Activated CD8-positive, alpha-beta T cell treated with anti-CD3 and anti-CD28 coated beads, Interleukin-2, amount 10 ng/mL, durations not matched to agents 7 days and 5 days (primary cell): ENCODE data around the gene GSKIP. TPM values are rescaled to one million over a fixed set of nuclear protein-coding genes. Genes with fewer than 3 reads are reported as not detected.
"Not testable (repeated sequence)": the region's sequence is repeated elsewhere in the genome, so short reads cannot be mapped to it uniquely, and the experiment has no call there.

ENCODE experiments used
- ATAC-seq: fragments of 150-1000 bp; cut with Tn5 transposase; one replicate; pipeline ENCODE4 v1.10.0; 2021; ENCODE audit warnings: moderate library complexity
- CTCF ChIA-PET: fragments of 350-600 bp; sonication (Branson Sonifier 250); formaldehyde crosslinking; loops from one replicate; lab custom pipeline; 2021; ENCODE audit warnings: antibody characterized with exemption; lab: Charles Lee
- POLR2A ChIA-PET: fragments of 350-600 bp; sonication (Branson Sonifier 250); formaldehyde crosslinking; loops from one replicate; lab custom pipeline; 2021; ENCODE audit warnings: antibody characterized with exemption; lab: Charles Lee
- DNase-seq: peaks from one replicate; pipeline ENCODE4 v3.0.0-alpha.2; 2020
- H3K27ac Mint-ChIP-seq: one replicate; pipeline ENCODE4 v1.8.0; 2021; ENCODE audit warnings: mild to moderate bottlenecking, mixed read lengths
- H3K27me3 Mint-ChIP-seq: one replicate; pipeline ENCODE4 v1.8.0; 2021; ENCODE audit warnings: low read depth, mixed read lengths
- H3K36me3 Mint-ChIP-seq: one replicate; pipeline ENCODE4 v1.8.0; 2021; ENCODE audit warnings: low read depth, mixed read lengths
- H3K4me1 Mint-ChIP-seq: one replicate; pipeline ENCODE4 v1.8.0; 2021; ENCODE audit warnings: low read depth, mixed read lengths
- H3K4me3 Mint-ChIP-seq: one replicate; pipeline ENCODE4 v1.8.0; 2021; ENCODE audit warnings: mild to moderate bottlenecking, mixed read lengths
- H3K9me3 Mint-ChIP-seq: one replicate; pipeline ENCODE4 v1.8.0; 2022; ENCODE audit warnings: mixed read lengths; ENCODE audit not compliant: insufficient read depth
- total RNA-seq, 2 experiments: library from RNA; stranded (reverse); gene quantifications; one replicate each; pipeline ENCODE4 v1.2.3, GENCODE V29; 2021

Gene GSKIP, protein sequence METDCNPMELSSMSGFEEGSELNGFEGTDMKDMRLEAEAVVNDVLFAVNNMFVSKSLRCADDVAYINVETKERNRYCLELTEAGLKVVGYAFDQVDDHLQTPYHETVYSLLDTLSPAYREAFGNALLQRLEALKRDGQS
- total RNA-seq, result 10 to 100 TPM; 20.0 to 20.3 TPM

DNA sequence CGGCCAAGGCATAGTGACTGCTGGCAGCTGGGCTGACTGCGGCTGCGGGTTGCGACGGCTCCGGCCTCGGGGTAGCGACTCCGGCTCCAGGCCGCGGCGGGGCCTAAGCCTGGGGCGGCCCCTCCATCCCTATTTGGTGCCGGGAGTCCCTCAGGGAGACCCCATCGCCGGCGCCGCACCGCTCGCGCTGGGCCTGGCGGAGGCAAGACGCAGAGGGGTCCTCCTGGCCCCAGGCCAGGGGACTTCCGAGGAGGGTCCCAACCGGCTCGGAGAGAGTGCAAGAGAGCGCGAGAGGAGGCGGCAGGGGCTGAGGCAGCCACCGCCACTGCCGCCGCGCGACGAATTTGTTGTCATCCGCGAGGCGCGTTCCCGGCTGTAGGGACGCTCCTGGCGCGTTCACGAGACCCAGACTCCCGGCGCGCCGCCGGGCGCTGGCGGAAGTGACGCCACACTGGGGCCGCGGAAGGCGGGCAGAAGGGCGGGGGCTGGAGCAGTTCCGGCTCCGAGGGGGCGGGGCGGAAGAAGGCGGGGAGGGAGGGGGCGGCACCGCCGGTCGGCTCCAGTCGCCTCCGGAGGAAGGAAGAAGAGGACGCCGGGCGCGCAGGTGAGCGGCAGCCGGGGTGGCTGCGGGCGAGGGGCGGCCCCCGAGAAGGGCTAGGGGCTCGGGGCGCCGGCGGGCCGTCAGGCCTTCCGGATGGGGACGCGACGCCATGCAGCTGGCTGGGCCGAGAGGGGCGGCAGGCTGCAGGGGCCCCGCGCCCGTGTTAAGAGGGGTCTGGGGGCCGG, at the start of gene GSKIP, which contains the start of gene ATG2B:
Gene GSKIP (plus strand): TSS at position 562 of the 786 bp plus-strand sequence. CDS start 18,722 bp downstream, outside the sequence.
Gene ATG2B (minus strand): TSS at position 377 of the 786 bp plus-strand sequence. CDS start 365 bp downstream, at position 12.
- ChIA-PET POLR2A (interaction anchor here (0.7 to 1.4 kb wide), 3 partner anchors 7 to 143 kb away, joined by 3 to 4 read pairs (median 3); partner anchors contain the start of gene AK7), CTCF (no interaction called here)
- H3K27me3 Mint-ChIP-seq, result no peaks in the 10 kb centered on the region
- ATAC-seq (peak; percentile 84), DNase-seq (peak; percentile 97)
- H3K4me3 Mint-ChIP-seq, result peak within 1 kb of the TSS; percentile 89
- H3K27ac Mint-ChIP-seq, result peak within 1 kb of the TSS; percentile 88
- peaks cover 38% of the 10 kb centered on the region for H3K4me1 Mint-ChIP-seq
- H3K9me3 Mint-ChIP-seq, result no peaks in the 10 kb centered on the region
- peaks cover 15% of the 10 kb centered on the region for H3K36me3 Mint-ChIP-seq

DNA sequence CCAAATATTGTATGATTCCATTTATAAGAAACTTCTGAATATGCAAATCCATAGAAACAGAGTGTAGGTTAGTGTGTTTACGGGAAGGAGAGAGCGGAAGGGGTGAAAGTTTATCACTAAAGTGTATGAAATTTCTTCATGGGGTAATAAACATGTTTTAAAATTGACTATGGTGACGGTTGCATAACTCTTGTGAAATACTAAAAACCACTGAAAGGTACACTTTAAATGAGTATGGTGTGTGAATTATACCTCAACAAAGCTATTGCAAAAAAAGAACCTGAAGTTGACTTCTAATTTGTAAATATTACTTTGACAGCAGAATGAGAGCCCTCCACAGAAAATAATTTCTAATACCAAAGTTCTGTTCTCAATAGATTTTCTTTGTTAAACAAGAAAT, 47.2 kb upstream of the GSKIP start:
- no peaks in the 10 kb centered on the region for H3K4me1 Mint-ChIP-seq
- H3K27ac Mint-ChIP-seq, result no peak overlapping the region
- no peaks in the 10 kb centered on the region for H3K9me3 Mint-ChIP-seq
- no peak overlapping the region for H3K4me3 Mint-ChIP-seq
- ATAC-seq, result no peak
- H3K36me3 Mint-ChIP-seq, result peaks cover 31% of the 10 kb centered on the region
- DNase-seq, result no peak
- POLR2A ChIA-PET, result no interaction called here
- CTCF ChIA-PET, result no interaction called here
- H3K27me3 Mint-ChIP-seq, result no peaks in the 10 kb centered on the region

DNA sequence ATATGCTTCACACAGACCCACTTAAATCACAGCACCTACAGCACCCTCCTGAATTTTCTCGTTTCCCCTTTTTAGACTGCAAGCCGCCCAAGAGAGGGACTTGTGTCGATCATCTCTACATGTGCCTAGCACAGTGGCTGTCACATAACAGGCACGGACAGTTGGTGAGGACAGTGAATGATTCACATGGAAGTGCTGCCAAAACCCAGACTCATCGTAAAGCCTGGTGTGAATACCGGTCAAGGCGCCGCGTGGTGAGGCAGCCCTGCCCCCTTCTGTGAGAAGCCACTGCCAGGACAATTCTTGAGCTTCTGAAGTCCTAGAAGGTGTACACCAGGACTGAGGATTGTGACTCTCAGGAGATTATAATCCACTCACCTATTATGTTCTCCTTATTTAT, 44.5 kb upstream of the GSKIP start:
- POLR2A ChIA-PET, result no interaction called here
- Mint-ChIP-seq H3K4me3 (no peak overlapping the region), H3K27me3 (no peaks in the 10 kb centered on the region), H3K36me3 (peaks cover 31% of the 10 kb centered on the region), H3K27ac (no peak overlapping the region), H3K4me1 (no peaks in the 10 kb centered on the region), H3K9me3 (no peaks in the 10 kb centered on the region)
- ATAC-seq (no peak), DNase-seq (no peak)
- CTCF ChIA-PET, result no interaction called here

DNA sequence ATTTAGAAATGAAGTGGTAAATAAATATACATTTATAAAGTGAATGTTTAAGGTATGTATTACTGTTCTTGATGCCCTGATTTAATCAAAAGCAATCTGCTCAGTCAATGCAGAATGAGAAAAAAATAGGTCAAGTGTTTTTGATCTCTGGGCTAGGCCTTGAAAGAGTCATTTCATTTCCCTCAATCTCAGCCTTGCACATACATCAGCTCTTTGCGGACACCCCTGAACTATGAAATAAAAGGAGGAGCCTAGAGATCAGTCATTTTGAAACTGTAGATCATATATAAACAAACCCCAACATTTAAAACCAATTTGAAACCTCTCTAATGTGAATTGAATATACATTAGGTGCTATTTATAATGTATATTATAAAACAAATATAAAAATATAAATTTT, 42.7 kb upstream of the GSKIP start:
- Mint-ChIP-seq H3K27ac (no peak overlapping the region), H3K36me3 (peaks cover 29% of the 10 kb centered on the region)

DNA sequence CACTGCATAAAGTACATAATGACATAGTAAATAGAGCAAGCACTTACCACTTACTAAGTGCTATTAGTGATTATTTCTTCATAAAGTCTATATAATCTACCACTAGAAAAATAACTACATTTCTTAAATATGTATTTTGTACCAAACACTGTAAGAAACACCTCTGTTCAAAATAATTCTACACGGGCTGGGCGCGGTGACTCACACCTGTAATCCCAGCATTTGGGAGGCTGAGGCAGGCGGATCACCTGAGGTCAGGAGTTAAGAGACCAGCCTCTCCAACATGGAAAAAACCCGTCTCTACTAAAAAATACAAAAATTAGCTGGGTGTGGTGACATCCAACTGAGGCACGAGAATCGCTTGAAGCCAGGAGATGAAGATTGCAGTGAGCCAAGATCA, 39.1 kb upstream of the GSKIP start:
- no peak for DNase-seq
- ATAC-seq, result no peak
- POLR2A ChIA-PET, result no interaction called here
- H3K4me1 Mint-ChIP-seq, result no peaks in the 10 kb centered on the region
- no peaks in the 10 kb centered on the region for H3K27me3 Mint-ChIP-seq
- no peak overlapping the region for H3K4me3 Mint-ChIP-seq
- H3K27ac Mint-ChIP-seq, result no peak overlapping the region
- CTCF ChIA-PET, result no interaction called here
- H3K9me3 Mint-ChIP-seq, result no peaks in the 10 kb centered on the region
- peaks cover 10% of the 10 kb centered on the region for H3K36me3 Mint-ChIP-seq

More for the DNA sequence above, 42.7 kb upstream of the GSKIP start:
- no peak for DNase-seq
- H3K27me3 Mint-ChIP-seq, result no peaks in the 10 kb centered on the region
- H3K4me1 Mint-ChIP-seq, result no peaks in the 10 kb centered on the region
- POLR2A ChIA-PET, result interaction anchor here (0.6 kb wide), 1 partner anchor 419 kb away, joined by 3 read pairs; no protein-coding TSS in a partner anchor
- no peak for ATAC-seq
- no peak overlapping the region for H3K4me3 Mint-ChIP-seq
- H3K9me3 Mint-ChIP-seq, result no peaks in the 10 kb centered on the region
- CTCF ChIA-PET, result no interaction called here

DNA sequence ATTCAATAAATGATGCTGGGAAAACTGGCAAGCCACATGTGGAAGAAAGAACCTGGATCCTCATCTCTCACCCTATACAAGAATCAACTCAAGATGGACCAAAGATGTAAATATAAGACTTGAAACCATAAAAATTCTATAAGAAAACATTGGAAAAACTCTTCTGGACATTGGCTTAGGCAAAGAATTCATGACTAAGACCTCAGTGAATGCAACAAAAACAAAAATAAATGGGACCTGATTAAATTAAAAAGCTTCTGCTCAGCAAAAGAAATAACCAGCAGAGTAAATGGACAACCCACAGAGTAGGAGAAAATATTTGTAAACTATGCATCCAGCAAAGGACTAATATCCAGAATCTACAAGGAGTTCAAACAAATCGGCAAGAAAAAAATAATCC, 24.8 kb upstream of the GSKIP start:
- Mint-ChIP-seq H3K27ac (no peak overlapping the region), H3K4me3 (no peak overlapping the region), H3K36me3 (peaks cover 10% of the 10 kb centered on the region), H3K27me3 (no peaks in the 10 kb centered on the region), H3K9me3 (no peaks in the 10 kb centered on the region), H3K4me1 (no peaks in the 10 kb centered on the region)
- DNase-seq (no peak), ATAC-seq (no peak)
- POLR2A ChIA-PET, result no interaction called here
- CTCF ChIA-PET, result no interaction called here

DNA sequence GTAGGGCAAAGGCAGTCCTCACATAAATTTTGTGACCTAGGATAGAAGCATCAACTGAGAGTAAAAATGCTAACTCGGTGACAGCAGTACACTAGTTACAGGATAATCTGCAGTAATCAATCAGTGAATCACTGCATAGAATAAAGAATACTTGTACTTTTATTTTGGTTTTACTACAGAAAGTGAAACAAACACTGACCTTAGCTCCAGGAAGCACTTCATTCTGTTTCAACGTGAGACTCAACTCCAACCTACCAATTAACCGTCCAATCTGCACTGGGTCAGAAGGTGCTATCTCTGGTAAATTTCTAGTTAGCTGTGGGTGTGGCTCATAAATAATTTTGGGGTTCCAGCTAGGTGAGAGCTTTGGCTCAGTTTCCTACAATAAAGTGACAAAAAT, 22.0 kb upstream of the GSKIP start:
- ChIA-PET CTCF (interaction anchor here (1.0 kb wide), 1 partner anchor 15 kb away, joined by 4 read pairs; no protein-coding TSS in a partner anchor), POLR2A (no interaction called here)
- Mint-ChIP-seq H3K9me3 (no peaks in the 10 kb centered on the region), H3K27ac (no peak overlapping the region), H3K4me3 (no peak overlapping the region), H3K4me1 (no peaks in the 10 kb centered on the region), H3K27me3 (no peaks in the 10 kb centered on the region), H3K36me3 (peaks cover 10% of the 10 kb centered on the region)
- DNase-seq (no peak), ATAC-seq (no peak)

DNA sequence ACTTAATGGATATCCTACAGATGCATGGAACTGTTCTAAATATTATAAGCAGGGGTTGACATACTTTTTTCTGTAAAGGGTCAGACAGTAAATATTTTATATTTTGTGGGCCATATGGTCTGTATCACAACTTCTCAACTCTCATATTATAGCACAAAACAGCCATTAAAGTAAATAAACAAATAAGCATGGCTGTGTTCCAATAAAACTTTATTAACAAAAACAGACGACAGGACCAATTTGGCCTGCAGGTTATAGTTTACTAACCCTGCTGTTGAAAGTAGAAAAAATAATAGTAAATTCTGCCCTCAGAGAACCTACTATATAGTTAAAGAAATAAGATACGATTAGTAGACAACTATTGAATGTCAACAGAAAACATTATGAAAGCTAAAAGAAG, 17.7 kb upstream of the GSKIP start:
- Mint-ChIP-seq H3K27ac (no peak overlapping the region), H3K4me1 (no peaks in the 10 kb centered on the region), H3K4me3 (no peak overlapping the region), H3K9me3 (no peaks in the 10 kb centered on the region), H3K27me3 (no peaks in the 10 kb centered on the region), H3K36me3 (no peaks in the 10 kb centered on the region)
- ChIA-PET CTCF (no interaction called here), POLR2A (no interaction called here)
- DNase-seq (no peak), ATAC-seq (no peak)

DNA sequence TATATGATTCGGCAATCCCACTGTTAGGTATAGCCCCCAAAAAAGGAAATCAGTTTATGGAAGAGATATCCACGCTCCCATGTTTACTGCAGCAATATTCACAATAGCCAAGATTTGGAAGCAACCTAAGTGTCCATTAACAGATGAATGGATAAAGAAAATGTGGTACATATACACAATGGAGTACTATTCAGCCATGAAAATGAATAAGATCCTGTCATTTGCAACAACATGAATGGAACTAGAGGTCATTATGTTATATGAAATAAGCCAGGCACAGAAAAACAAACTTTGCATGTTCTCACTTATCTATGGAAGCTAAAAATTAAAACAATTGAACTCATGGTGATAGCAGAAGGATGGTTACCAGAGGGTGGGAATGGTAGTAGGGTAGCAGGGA, 15.4 kb upstream of the GSKIP start:
- CTCF ChIA-PET, POLR2A ChIA-PET, DNase-seq, H3K27ac Mint-ChIP-seq, H3K36me3 Mint-ChIP-seq, H3K4me3 Mint-ChIP-seq, H3K4me1 Mint-ChIP-seq, H3K27me3 Mint-ChIP-seq, ATAC-seq, H3K9me3 Mint-ChIP-seq: not testable (repeated sequence)

DNA sequence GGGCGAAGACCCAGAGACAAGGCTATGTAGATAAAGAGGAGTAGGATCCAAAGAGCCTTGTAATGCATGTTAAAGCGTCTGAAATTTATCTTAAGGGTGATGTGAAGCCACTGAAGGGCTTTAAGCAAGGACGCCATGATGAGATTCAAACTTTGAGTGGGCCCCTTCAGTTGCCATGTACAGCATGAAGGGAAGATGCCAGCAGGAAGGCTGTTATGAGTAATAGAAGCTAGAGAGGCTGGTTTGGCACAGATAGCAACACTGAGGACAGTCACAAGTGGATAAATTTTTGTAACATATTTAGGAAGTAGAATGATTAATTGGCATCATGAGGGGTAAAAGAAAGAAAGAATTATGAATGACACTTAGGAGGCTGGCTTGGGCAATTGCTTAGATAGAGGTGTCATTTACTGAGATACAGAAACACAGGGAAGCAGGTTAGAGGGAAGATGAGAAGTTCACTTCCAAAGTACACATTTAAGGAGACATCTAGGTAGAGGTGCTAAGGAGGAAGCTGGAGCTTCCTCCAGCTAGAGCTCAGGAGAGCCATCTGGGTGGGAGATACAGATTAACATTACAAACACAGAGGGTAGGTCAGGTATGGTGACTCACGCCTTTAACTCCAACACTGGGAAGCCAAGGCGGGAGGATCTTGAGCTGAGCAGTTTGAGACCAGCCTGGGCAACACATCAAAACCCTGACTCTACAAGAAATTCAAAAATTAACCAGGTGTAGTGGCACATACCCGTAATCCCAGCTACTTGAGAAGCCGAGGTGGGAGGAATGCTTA, 13.8 kb upstream of the GSKIP start:
- Mint-ChIP-seq H3K9me3 (no peaks in the 10 kb centered on the region), H3K27ac (no peak overlapping the region), H3K4me3 (no peak overlapping the region), H3K27me3 (no peaks in the 10 kb centered on the region), H3K4me1 (no peaks in the 10 kb centered on the region), H3K36me3 (peaks cover under 1% of the 10 kb centered on the region)
- ChIA-PET POLR2A (no interaction called here), CTCF (no interaction called here)
- DNase-seq (no peak), ATAC-seq (no peak)

DNA sequence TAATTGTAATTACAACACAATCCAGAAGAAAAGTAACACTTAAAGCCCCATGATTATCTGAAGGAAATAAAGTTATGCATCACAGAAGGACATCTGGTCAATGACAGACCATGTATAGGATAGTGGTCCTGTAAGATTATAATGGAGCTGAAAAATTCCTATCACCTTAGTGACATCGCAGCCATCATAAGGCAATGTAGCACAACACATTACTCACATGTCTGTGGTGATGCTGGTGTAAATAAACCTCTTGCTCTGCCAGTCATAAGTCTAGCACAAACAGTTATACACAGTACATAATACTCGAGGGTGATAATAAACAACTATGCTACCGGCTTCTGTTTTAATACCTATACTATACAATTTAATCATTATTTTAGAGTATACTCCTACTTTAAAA, 11.3 kb upstream of the GSKIP start:
- DNase-seq, result no peak
- ATAC-seq, result no peak
- Mint-ChIP-seq H3K36me3 (peaks cover 3% of the 10 kb centered on the region), H3K27ac (no peak overlapping the region), H3K4me1 (no peaks in the 10 kb centered on the region), H3K9me3 (no peaks in the 10 kb centered on the region), H3K27me3 (no peaks in the 10 kb centered on the region), H3K4me3 (no peak overlapping the region)
- POLR2A ChIA-PET, result no interaction called here
- CTCF ChIA-PET, result no interaction called here

DNA sequence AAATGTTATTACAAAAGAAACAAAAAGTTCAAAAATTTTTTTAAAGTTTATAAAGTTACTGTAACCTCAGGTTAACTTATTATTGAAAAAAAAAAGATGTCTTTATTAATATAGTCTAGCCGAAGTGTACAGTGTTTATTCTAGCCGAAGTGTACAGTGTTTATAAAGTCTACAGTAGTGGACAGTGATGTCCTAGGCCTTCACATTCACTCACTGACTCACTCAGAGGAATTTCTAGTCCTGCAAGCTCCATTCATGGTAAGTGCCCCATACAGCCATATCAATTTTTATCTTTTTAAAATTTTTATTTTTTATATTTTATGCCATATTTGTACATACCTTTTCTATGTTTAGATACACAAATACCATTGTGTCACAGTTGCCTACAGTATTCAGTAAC, 10.6 kb upstream of the GSKIP start:
- POLR2A ChIA-PET, result no interaction called here
- CTCF ChIA-PET, result no interaction called here

More for the DNA sequence above, 10.6 kb upstream of the GSKIP start:
- H3K4me1 Mint-ChIP-seq, result peaks cover 2% of the 10 kb centered on the region
- DNase-seq, result no peak
- ATAC-seq, result no peak
- H3K9me3 Mint-ChIP-seq, result no peaks in the 10 kb centered on the region
- H3K4me3 Mint-ChIP-seq, result no peak overlapping the region
- H3K27me3 Mint-ChIP-seq, result no peaks in the 10 kb centered on the region
- peaks cover 3% of the 10 kb centered on the region for H3K36me3 Mint-ChIP-seq
- no peak overlapping the region for H3K27ac Mint-ChIP-seq
